Stimulated activated CD8-positive, alpha-beta memory T cell treated with anti-CD3 and anti-CD28 coated beads, Interleukin-7, amount 100 ng/mL, for 1 hour (primary cell): ENCODE data around the gene TRIL.

Experiments
- DNase-seq, 2 donors: peaks; one replicate each; pipeline ENCODE4 v3.0.0-alpha.2; 2020; ENCODE audit warnings: low read depth in 2 of 2

TRIL gene

DNA sequence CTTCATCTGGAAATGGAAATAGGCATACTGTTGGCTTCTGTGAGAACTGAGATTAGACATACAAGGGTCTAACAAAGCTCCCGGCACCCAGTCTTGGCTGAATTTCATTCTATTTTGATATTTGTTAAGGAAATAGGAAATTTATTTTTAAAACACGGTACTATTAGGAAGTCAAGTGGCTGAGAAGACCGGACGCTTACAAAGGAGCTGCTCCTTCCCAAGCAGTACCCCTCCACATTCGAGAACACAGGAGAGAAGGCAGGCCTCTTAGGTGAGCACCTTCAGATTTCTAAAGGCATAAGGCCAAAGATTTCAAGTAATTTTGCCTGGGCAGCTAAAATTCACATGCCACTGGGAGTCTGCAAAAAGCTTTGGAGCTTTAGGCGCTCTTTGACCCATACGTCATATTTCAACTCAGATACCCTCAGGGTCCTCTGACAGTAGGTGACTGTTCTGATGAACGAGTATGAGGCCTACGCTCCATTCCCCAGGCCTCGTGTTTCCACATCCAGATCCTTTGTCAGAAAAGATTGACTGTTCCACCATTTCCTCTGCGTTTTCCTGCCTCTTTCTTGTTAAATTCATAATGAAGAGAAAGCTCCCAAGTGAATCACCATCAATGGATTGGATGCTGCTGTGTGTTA lies 17.3 kb downstream of the TRIL start:
- DNase-seq, result no peak

DNA sequence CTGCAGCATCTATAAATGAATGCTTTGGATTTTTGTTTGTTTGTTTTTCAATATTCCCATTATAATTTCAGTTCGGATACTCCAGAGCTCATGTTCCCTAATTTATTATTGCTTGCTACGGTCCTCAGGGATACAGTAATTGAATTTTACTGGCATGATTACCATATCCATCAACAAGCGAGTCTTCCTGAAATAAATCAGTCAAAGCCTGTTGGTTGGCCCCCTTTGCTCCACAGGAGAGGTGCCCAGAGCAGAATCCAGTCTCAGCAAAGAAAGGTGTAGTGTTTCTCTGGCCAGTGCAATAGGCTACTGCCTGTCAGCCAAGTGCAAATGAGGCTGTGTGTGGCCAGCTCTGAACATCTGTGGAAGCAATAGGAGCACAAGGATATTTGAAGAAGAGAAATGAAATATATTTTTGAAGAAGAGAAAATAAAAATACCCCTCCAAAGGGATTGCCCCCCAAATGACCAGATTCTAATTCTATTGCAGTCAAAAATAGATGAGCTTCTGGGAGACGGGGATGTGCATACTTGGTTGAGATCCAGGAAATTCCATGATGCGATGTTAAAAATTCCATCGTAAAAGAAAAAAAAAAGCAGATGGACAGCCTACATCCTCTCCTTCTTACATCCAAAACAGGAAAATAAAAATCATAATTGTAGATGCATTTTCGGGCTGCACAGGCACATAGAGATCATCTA lies 18.1 kb downstream of the TRIL start:
- DNase-seq, result no peak

DNA sequence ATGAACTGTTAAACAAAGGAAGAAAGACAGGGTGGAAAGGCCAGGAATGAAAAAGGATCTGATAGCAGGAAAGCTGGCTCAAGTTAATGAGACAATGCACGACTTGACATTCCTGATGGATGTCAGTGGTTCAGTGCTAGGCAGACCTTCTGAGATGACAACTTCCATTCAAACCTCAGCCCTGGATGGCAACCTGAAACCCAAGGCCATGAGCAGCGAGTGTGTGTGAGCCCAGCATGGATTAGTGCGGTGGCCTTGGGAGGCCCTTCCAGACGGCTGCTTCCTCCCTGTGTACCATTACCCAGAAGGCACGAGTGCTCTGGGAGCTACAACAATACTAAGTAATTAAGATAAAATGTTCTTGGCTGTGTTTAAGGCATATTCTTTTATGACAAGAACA lies 18.8 kb downstream of the TRIL start:
- DNase-seq, result no peak

DNA sequence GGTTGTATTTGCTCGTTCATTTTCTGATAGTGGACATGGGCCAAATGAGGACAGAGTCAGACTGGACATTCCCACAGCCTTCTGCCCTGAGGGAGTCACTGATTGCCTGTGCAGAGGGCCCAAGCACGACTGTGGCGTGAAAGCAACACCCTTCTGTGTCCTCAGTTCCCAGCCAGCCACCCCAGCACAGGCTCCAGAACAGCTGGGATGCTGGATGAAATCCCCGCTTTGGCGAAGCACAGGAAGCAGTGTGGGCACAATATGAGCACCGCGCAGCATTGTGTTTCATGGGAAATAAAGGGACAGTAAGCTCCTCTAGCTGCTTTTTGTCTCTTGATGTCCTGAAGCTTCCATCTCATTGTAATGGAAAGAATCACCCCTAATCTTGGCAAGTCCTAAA lies 20.5 kb downstream of the TRIL start:
- DNase-seq, result no peak

DNA sequence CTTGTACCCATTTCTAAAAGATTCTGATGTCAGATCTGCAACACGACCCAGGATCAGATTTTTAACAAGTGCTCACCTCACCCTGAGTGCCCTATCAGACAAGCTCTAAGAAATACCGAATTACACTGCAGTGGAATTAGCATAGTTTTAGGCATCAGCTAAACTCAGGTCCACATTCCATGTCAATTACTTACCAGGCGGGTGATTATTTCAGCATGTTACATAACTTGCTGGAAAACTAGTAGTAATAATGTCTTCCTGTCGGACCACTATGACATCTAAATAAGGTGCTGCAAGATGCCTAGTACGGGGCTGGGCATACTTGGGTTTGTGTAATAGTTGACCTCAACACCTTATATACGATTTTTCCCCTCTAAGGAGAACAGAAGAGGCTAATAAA lies 21.0 kb downstream of the TRIL start:
- no peak for DNase-seq

DNA sequence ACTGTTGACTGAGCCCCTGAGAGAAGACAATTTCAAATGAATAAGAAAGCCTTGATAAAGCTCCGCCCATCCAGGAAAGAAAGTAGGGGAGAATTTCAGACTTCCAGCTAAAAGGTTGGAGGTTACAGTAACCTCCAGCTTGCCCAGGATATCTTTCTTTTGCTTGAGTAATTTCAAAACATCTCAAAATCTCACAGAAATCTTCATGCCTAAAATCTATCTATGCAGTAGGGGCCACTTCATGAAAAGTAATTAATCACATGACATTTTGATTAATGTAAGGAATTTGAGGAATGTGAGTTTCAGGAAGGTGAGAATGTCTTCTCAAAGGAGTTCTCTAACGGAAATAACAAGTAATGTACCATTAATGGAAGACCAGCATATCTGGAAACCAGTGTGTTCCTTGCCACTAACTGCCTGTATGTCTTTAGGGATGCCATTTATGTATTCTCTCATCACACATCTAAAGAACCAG lies 24.2 kb downstream of the TRIL start:
- no peak for DNase-seq

DNA sequence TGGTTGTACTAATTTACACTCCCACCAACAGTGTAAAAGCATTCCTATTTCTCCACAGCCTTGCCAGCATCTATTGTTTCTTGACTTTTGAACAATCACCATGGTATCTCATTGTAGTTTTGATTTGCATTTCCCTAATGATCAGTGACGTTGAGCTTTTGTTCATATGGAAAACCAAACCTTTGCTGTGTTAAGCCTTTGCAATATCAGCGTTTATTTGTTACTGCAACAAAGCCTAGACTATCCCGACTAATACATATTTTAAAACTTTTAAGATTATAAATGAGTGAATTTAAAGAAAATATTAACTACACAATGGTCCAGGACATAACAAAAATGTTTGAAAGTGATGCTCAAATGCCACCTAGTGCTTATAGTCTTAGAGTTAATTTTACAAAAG lies 26.6 kb downstream of the TRIL start:
- DNase-seq, result no peak

DNA sequence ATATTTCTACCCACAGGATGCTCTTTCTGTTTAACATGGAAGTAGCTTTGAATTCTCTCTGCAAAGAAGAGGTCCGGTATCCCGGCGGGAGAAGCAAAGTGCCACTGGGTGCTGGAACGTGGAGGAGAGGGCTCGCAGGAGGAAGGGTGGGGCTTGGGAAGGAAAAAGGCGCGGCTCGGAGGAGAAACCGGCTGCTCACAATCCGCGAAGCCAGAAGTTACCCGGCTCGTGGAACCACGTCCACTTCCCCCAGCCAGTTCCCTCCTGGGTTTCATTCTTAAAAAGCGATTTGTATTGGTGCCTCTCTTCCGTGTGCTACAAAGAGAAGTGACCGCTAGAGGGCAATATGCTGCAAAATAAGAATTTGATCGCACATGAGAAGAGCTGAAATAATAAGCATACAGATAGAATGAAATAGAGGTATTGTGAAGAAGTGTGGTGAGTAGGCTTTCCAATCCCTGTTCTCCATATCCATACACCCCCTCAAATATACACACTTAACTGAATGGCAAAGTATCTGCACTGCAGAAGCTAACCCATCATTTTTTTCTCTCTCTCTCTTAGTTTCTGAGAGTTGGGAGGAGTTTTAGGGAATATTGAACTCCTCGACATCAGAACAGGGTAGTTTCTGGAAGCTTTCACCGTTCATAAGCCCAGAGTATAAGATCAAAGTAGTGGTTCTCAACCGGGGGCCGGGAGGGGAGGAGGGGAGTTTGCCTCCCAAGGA lies 31.1 kb downstream of the TRIL start:
- peak; percentile 8 to 9 for DNase-seq

DNA sequence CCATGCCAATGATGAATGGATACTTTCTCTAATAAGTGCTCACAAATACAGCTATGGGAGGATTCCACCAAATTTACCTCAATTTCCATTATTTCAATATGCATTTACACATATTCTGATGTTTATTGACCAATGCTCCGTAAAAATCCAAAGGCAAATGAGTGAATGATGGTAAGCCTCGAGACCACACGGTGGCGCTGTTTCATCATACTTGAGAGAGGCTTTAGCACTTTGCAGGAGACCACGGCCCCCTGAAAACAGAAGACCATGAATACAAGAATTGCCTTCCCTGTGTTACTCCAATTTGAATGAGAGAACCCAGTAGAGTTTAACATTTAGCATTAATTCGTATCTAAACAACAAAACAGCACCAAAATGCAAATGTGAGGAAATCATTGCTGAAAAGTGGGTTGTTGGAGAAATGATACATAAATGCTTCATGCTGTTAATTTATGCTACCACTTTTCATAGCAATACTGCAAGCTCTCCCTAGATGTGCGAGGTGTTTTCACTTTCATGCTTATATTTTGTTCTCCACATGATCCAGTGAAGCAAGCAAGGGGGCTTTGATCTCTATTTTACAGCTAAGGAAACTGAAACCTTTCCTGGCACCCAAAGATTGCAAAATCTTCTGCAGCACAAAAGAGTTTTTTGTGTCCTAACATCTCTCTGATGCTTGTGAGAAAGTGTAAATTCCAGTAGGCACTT lies 35.4 kb downstream of the TRIL start:
- DNase-seq, result peak; percentile 20 to 44

DNA sequence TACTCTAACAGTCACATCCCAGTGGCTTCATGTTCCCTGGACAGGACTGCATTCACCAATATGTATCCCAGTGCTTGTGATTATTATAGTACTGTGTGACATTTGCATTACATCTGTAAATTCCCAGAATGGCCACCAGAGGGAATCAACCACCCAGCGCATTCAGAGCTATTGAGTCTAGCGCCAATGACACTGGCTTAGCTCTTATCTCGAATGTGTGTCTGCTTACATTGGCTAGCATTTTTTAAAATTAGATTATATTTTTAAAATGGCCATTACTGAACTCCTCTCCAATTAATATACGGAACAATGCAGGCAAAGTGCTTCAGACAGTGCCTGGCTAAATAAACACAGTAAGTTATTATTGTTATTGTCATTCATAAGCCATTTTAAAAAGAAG lies 36.3 kb downstream of the TRIL start:
- no peak for DNase-seq

DNA sequence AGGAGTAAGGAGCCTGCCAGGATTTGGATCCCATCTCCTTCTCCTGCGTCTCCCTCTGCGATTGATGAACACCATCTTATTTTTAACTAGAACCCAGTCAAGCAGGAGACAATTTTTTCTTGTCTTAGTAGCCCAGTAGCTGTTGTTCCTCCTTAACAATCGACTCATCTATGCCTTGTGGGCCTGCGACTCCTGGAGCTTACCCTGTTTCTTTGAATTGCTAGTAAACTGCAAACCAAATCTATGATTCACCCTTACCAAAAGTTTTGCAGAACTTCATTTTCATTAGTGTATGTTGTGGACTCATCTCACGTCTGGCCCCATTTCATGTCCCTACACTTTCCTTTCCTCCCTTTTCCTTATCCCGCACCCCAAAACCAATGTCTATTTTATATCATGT lies 37.7 kb downstream of the TRIL start:
- no peak for DNase-seq

DNA sequence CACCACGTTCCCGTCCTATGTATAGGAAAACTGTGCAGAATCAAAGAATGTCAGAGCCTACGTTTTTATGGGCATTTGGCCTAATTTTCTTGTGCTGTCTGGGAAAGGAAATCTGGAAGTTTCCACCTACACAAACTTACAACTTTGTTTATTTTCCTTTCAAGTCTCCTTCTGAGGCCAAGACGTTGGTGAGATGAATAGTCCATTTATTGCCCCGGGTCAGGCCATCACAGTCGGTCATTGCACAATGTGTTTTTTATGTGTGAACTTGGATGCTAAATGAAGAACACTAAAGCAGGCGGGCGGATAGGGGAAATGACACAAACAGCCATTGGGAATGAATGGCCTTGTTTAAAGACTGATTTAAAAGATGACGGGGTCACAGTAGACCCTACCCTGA lies 38.6 kb downstream of the TRIL start:
- DNase-seq, result no peak

DNA sequence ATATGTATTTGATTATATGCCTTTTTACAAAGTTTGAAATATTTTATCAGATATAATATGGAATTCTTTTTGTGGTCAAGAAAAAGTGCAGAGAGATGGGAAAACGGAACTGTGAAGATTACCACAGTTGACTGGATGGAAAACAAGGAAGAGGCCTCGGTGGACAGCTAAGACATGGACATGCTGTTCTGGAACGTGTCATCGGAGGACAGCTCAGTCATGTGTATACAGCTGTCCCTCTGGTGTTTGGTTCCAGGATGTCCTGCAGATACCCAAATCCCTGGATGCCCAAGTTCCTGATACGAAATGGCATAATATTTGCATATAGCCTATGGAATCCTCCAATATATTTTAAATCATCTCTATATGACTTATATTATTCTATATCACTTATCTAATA lies 49.4 kb downstream of the TRIL start:
- DNase-seq, result no peak

DNA sequence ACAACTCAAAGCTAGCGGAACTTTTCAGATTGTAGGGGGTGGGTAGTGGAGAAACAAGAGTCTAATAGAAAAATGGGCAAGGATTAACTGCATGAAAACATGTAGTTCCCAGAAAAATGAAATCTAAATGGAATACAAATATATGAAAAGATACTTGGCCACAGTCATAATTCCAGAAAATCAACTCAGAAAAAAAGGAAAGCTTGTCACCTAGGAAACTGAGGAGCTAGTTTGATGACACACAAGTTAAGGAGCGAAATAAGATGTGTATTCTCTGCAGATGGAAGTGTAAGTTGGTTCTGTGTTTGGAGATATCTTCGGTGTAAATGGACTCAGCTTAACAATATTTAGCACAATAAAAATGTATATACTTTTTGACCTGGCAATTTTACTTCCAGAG lies 52.7 kb downstream of the TRIL start:
- no peak for DNase-seq

DNA sequence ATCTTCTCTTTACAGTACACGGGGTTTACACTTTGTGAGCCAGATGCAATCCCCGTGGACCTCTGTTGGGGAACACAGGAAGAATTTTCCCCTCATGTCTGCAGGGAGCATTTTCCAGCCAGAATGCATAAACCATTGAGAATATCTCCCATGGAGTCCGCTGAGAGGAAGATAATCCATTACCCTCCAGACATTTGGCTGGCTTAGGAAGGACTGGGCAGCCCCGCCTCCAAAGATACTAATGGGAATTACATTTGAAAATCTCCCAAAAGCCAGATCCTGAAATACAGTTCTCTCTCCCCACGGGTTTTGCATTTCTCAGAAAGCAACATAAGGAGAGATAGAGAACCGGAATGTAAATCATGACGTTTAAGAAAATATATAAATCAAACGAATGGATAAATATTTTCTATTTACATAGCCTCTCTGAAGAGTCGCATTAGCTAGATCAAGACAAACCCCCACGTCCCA lies 53.5 kb downstream of the TRIL start:
- DNase-seq, result no peak

DNA sequence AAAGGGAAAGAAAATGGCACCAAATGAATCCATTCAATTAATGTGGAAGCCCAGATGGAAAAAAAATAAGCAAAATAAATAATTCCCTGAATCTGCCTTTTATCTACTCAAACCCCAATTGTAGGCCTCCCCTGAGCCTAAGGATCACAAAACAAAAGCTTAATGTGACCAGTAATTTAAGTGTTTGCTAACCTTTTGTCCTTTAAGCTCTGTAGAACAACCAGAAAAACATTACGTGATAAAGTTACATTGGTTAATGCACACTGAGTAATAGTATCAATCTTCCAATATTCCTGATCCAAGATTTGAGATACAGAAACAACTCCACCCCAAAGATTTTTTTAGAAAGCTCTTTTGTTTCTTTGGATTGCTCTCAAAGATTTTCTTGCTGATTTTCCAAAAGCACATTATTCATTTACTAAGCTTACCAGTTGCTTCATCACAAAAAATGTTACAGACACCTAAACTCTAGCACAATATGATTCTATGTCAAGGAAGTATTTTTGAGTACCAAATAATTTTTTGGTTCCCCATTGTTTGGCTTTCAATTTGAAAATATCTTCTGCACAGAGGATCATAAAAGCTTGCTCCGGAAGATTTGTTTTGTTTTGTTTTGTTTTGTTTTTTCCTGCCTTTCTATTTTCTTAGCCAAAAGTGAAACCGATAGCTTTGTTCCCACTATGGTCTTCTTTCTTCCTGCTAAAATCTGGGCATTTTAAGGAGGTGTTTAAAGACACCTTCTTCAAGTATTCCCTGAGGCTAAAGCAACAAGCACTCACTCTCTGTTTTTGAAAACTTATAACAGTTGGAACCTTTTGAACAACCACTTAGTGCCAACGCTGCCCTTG lies 54.2 kb downstream of the TRIL start:
- no peak for DNase-seq
